HG02884 (cell line): ENCODE results near the gene GPR137C.

Experiments
- ATAC-seq: cut with Tn5 transposase; IDR thresholded peaks from one replicate; pipeline ENCODE4 v1.9.1; 2021; ENCODE audit warnings: mild to moderate bottlenecking, moderate library complexity; ENCODE audit not compliant: unreplicated experiment

The GPR137C gene, protein sequence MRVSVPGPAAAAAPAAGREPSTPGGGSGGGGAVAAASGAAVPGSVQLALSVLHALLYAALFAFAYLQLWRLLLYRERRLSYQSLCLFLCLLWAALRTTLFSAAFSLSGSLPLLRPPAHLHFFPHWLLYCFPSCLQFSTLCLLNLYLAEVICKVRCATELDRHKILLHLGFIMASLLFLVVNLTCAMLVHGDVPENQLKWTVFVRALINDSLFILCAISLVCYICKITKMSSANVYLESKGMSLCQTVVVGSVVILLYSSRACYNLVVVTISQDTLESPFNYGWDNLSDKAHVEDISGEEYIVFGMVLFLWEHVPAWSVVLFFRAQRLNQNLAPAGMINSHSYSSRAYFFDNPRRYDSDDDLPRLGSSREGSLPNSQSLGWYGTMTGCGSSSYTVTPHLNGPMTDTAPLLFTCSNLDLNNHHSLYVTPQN

DNA sequence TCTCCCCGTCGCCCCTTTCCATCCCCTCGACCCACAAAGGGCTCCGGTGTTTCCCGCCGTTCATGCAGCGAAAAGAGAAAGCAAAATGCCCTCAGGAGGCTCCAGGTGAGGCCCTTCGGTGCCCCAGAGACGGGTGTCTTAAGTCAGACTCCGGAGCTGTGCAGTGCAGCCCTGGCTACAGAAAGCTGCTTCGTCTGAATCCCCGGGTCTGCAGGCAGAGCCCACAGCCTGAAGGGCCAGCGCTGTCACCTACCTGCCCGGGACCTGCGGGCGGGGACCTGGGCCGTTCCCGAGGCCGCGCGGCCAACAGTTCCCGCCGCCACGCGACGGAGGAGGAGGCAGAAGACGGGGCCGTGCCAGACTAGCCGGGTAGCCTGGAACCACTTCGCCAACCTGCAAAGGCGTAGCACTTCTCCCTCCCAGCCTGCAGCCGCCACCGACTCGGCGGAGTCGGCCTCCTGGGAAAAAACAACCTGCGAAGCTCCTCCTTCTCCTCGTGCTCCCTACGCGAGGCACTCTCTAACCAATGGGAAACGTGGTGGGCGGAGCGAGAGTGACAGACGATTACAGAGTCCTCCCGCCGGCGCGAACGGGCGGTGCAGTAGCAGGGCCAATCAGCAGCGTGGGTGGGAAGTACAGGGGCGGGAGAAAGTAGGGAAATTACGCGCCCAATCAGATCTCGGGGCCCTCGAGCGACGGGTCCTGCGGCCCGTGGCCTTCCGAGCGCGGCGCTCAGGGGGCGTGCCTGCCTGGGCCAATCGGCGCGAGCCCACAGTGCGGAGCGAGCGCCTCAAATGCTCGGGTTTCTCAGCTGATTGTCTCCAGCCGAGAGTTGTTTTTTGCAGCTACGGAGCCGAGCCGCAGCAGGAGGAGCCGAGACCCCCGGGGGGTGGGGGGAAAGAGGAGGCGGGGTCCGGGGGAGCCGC is at the start of gene GPR137C, which contains the start of gene TXNDC16:
GPR137C (plus strand) TSS at position 774 of the 926 bp plus-strand sequence. CDS start 312 bp downstream, outside the sequence.
TXNDC16 (minus strand) TSS at position 443 of the 926 bp plus-strand sequence. CDS start 8,948 bp downstream, outside the sequence.
- peak; percentile 87 for ATAC-seq

DNA sequence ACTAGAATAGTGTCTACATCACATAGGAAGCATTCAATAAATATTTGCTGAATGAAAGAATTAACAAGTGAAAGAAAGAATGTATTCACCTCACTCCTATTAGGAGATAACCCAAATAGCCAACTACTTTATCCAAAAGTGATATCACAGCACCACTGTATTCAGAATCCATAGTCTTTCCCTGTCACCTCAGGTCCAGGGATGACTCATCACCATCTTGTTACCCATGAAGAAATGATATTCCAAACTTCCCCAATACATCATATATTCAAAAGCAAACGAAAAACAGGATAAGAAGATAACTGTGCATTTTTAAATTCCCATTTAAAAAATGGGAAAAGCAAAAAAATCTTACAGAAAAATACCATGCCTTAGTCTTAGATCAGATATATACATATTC is 39.4 kb upstream of the GPR137C start:
- no peak for ATAC-seq

DNA sequence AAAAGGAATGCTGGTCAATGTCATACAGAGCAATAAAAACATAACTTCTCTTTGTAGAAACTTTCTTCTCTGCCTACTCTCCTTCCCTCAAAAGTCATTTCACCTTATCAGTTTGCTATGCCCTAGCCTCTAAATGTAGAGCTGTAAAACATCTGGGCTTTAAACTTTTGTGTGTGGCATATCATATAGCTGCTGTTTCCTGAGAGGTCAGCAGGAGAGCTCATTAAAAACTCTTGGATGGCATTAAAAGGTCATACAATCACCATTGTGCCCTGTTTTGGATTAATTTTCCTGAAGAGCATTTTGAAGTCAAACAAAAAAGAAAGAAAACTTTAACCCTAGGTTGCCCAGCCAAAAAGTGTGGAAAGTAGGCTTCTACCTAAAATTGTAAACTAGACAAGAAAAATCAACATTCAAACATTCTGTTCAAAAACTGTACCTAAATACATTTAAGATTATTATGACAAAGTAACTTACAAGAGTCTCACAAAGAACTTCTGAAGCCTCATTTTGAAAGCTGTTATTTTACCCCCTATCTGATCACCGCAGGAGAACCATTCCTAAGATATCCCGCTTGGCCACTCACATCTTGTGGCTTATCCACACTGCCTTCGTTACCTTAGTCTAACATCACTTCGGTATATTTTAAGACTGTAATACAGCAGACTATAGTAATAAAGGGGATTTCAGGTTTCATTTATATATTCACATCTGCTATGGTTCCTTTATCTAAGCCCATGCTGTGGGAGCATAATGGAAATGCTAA is 38.4 kb upstream of the GPR137C start:
- no peak for ATAC-seq

DNA sequence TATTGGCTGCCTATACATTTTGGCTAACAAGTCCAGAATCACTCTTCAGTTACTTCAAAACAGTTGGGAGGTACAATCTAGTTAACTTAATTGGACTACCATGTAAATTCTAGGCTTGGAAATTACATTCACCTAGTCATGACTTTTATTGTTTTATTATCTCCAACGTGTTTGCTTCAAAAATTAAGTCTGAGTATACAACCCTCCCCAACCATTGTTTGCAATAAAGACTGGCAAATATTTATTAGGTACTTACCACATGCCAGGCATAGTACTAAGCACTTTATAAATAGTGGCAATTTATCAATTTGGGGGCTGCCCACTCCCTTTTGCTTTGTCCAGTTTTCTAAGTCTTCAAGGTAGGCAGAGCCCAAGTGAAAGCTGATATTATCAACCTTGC is 30.6 kb upstream of the GPR137C start:
- ATAC-seq = no peak

DNA sequence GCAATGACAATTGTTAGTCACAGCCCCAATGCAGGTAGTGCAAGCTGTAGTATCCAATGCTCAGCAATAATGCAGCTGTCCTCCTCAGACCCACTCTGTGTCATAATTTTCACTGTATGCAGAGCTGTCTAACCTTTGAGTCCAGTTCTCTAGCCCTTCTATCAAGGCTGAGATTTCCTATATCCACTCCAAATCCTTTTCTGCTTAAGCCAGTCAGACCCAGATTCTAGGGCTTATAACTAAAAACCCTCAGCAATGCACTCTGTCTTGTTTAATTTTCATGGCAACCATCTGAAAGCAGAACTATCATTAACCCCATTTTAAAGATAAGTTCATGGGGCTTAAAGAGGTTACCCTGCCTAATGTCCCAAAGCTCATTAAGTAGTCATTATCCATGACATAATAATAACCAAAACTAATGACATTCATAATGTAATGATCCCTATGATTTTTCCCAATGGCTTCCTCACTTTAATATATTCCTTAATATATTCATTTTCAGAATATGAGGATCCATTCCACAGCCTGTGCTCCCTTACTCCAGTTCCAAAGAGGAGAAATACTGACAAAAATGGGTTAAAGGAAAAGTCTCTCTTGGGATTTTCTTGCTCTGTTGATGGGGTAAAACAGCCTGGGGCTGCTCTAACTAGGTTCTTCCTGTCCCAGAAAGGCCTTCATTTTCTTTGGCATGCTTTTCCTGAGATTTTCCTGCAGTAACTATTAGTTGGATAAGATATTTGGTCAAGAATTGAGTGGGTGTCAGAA is 29.9 kb upstream of the GPR137C start:
- ATAC-seq = no peak

DNA sequence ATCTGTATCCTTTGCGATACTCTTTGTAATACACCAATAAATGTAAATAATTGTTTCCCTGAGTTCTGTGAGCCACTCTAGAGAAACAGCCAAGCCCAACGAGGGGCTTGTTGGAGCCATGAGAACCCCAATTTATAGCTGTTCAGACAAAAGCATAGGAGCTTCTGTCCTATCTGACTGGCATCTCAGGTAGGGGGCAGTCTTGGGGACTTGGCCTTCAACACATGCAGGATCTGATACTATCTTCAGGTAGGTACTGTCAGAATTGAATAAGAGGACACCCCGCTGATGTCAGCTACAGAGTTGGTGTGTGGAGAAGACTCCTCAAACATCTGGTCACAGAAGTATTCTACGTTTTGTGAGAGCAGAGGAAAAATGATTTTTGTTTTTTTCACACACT is 25.6 kb upstream of the GPR137C start:
- no peak for ATAC-seq

DNA sequence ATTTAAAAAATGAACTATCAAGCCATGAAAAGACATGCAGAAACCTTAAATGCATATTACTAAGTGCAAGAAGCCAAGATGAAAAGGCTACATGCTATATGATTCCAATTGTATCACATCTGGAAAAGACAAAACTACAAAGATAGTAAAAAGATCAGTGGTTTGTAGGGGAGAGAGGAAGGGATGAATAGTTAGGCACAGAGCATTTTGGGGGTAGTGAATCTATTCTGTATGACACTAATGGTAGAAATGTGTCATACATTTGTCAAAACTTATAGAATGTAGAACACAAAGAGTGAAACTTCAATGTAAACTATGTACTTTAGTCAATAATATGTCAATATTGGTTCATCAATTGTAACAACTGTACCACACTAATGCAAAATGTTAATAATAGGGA is 21.2 kb upstream of the GPR137C start:
- ATAC-seq = no peak

DNA sequence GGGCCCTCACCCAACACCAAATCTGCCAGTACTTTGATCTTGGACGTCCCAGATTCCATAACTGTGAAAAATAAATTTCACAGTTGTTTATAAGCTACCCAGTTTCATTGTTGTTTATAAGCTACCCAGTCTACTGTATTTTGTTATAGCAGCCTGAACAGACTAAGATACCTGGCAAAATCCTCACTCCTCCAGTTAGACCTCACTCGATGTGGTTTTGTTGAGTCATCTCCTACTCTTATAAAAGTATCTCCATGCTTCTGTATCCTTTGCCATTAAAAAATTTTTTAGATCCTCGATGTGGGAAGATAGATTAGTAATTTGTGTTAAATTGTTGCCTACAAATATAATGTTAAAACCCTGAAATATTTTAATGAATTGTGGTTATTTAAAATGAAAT is 16.4 kb upstream of the GPR137C start:
- ATAC-seq = no peak

DNA sequence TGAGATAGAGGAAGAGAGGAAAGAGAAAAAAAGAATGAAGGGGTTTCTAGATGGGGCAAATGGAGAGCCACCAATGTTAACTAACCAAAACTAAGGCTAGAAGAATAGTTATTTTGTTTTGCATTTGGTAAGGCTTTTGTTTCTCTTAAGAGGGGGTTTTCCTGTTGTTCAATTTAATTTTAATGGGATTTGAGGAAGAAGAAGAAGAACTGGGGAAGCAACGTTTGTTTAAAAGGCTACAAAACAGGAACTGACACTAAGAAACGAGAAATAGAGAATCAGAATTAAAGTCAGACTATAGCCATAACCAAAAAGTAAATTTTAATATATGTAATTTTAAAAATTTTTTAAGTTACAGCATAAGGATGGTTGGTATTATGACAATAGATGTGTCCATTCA is 14.0 kb upstream of the GPR137C start:
- no peak for ATAC-seq

DNA sequence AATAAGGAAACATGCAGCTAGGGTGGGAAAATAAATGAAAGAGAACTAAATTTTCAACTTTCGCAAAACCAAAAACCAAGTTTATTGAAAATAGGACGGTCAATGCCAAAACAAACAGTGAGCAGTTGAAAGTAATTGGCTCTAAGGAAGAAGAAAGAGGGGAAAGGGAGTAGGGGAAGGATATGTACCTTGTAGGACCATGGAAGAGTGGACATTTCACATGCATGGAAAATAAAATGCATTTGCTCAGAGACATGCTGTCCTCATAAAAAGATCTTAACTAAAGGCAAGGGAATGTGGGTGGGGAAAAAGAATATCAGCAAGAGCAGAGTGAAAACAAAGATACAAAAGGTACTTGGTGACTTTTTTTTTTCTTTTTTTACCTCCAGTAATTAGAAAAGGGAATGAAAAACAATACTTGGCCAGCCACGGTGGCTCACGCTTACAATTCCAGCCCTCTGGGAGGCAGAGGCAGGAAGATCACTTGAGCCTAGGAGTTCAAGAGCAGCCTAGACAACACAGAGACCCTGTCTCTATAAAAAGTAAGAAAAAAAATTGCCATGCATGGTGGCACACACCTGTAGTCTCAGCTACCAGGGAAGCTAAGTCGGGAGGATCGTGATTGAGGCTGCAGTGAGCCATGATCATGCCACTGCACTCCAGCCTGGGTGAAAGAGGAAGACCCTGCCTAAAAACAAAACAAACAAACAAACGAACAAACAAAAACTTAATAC is 6.9 kb upstream of the GPR137C start:
- no peak for ATAC-seq

DNA sequence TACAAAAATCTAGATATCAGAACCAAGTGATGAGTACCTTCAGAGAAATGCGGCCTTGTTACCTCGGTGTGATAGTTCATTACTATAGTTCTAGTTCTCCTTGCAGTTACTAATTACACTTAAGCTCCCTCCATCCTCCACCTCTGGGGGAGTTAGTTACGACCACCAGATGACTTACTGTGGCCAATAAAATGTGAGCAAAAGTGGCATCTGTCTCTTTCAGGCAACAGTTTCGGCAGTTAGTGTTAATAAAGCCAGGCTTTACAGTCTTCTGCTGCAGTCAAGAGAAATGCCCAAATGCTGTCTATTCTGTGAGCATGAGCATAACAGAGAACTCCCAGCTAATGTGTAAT is 6.3 kb upstream of the GPR137C start:
- ATAC-seq = no peak

DNA sequence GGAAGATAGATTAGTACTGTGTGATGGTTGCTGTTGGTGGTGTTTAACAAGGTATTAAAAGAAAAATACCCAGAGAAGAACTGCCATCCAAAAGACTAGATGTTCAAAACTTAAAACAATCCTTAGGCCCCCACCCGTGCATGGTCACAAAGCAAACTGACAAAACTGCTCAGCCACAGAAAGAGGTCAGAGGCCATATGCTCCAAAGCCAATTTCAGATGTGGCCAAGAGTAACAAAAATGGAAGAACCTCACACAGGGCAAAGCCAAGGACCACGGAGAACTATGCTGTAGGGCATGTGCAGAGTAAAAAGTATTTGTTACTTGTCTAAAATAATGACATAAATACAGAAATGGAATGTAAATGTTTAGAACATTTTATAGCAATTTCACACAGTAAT is 5.6 kb upstream of the GPR137C start:
- ATAC-seq = no peak

DNA sequence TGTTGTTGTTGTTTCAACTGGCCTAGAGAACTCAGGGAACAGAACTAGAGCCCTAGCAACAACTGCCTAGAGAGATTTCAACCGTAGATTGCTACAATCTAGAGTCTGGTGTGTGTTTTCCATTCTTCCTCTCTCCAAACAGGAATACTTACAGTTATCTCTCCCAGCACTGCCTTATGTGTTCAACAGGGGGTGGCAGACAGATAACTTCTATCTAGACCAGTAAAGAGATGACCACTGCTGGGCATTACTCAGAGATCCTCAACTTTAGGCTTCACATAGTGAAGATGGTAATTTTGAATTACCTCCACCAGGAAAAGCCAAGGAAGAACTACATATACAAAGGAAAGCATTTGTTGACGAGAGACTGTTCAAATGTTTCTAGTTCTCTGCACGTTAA is 5.1 kb upstream of the GPR137C start:
- no peak for ATAC-seq

DNA sequence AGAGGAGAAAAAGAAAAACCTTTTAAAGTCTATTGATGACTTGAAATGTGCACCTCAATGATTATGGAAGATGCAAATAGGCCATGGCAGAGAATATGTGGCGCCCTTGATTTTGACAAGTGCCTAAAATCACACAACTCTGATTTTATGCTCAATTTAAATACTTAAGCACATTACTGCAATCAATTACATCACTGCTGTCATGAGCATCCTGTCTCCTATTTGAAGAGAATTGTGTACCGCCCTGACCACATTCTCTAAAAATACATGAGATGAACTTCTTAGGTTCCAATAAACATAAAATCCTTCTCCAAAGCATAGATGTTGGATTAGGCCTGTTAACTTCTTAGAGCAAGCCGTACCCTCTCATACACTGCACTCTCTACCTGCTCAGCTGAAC is 2.0 kb upstream of the GPR137C start:
- no peak for ATAC-seq

DNA sequence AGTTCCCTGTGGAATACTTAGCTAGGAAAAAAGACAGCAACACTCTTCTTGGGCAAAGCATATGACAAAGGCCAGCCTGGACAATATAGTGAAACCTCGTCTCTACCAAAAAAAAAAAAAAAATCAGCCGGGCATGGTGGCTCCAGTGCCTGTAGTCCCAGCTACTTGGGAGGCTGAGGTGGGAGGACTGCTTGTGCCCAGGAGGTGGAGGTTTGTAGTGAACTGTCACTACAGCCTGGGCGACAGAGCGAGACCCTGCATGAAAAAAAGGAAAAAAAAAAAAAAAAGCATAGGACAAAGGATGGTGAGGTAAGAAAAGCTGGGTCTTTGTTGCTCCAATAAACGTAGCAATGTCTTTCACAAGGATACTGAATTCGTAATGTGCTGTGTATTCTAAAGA is 1.4 kb upstream of the GPR137C start:
- no peak for ATAC-seq

DNA sequence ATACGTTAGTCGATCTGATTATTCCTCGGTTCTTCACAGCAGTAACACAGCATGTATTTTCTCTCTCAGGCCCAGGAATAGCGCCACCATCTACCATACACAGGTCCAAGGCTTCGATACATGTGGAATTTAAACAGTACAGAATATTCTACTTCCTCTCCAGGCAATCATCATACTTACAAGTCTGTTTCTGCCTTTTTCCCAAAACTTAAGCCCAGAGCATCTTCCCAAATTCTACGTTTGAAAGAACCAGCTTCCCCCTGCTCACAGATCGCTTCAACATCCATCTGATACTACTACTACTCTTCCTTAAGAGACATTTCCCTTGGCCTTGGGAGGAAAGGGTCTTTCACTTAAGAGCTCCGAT is 957 bp upstream of the GPR137C start:
- ATAC-seq = no peak

DNA sequence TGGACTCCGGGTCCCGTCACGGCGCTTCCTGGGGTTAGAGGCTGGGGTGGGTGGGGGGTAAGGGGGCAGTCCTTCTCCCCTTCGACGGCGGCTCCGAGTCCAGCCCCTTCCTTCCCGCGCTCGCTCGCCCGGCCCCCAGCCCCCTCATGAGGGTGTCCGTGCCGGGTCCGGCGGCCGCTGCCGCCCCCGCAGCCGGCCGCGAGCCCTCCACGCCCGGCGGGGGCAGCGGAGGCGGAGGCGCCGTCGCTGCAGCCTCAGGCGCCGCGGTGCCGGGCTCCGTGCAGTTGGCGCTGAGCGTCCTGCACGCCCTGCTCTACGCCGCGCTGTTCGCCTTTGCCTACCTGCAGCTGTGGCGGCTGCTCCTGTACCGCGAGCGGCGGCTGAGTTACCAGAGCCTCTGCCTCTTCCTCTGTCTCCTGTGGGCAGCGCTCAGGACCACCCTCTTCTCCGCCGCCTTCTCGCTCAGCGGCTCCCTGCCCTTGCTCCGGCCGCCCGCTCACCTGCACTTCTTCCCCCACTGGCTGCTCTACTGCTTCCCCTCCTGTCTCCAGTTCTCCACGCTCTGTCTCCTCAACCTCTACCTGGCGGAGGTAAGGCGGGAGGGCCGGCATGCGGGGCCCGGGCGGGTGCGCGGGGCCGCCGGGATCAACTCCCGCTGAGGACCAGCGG is 500 bp downstream of the GPR137C start:
- ATAC-seq = peak; percentile 18

DNA sequence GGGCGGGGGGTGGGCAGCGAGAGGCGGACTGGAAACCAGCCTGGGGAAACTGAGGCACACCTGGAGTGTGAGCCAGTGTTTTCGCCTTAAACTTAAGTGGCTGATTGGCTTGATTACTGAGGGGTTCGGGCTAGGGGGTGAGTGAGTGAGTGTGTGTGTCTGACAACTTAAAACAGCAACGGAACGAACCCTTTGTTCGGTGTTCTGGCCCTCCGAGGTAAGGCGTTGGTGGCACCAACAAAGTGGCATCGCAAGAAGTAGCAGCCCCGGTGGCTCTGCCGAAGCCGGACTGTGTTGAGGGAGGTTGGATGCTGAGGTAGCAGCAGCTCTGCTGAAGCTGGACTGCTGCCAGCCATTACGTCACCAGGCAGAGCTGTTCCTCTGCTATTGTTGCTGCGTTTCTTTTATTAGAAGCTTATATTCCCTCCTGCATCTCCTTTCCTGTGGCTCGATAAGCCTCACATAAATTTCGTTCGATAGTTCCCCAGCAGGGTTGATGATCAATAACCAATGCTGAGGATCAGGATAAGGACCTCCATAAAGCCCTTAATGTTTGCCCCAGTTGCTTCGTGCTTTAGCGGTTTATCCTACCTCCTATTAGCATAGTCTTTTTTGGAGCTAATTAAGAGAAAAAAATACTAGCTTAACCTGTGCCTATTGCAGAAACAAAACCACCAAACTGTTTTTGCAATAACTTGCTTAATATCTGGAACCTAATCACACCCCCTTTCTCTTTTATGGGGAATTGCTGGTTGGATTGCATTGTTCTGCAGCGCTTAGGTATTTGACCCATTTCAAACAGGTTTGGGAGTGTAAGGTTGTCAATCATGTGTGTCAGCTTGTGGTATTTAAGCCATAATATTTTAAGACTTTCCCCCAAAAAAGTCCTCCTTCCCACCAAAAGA is 1.3 kb downstream of the GPR137C start:
- ATAC-seq = no peak
